GM19099 (cell line): ENCODE measurements around the gene IGFBP6.

Experiments
- POLR2A ChIP-seq: IDR thresholded peaks from 3 replicates; pipeline ENCODE4 v1.6.1; 2011; ENCODE audit warnings: low read depth; ENCODE audit not compliant: insufficient read length; ENCODE audit errors: extremely low read depth

The IGFBP6 gene

GRCh38 chr12:53145383-53146260, 48.2 kb downstream of the IGFBP6 start:
- TF ChIP-seq POLR2A, result no peak

GRCh38 chr12:53147181-53147580, 49.7 kb downstream of the IGFBP6 start:
- TF ChIP-seq POLR2A, result no peak

GRCh38 chr12:53147653-53148052, 50.2 kb downstream of the IGFBP6 start:
- TF ChIP-seq POLR2A, result no peak

GRCh38 chr12:53151039-53151438, 53.6 kb downstream of the IGFBP6 start:
- TF ChIP-seq POLR2A, result no peak
